IMR-90 (cell line): ENCODE measurements around the gene DCUN1D1.
A peak's percentile ranks its signal among the peaks of the same experiment; 100 is the strongest.

ENCODE experiments used
- BHLHE40 ChIP-seq: fragments of 150-350 bp; IDR thresholded peaks from 2 replicates; pipeline ENCODE4 v1.6.1; 2016; ENCODE audit warnings: mild to moderate bottlenecking, low read depth, low read length
- CEBPB ChIP-seq: IDR thresholded peaks from 2 replicates; pipeline ENCODE4 v1.6.1; 2012; ENCODE audit warnings: low read depth, low read length, improper control_type of control experiment
- CHD1 ChIP-seq: IDR thresholded peaks from 2 replicates; pipeline ENCODE4 v1.6.1; 2012; ENCODE audit warnings: low read depth, low read length, improper control_type of control experiment
- FOS ChIP-seq: fragments of 150-350 bp; IDR thresholded peaks from 2 replicates; pipeline ENCODE4 v1.6.1; 2016; ENCODE audit warnings: low read depth, low read length
- MAFK ChIP-seq: IDR thresholded peaks from 2 replicates; pipeline ENCODE4 v1.6.1; 2012; ENCODE audit warnings: low read depth, low read length, improper control_type of control experiment
- MXI1 ChIP-seq: IDR thresholded peaks from 2 replicates; pipeline ENCODE4 v1.6.1; 2012; ENCODE audit warnings: low read depth, mild to moderate bottlenecking, low read length, moderate library complexity, borderline replicate concordance
- NFE2L2 ChIP-seq: fragments of 150-350 bp; IDR thresholded peaks from 2 replicates; pipeline ENCODE4 v1.6.1; 2016; ENCODE audit warnings: low read depth, mild to moderate bottlenecking, low read length
- POLR2A ChIP-seq: IDR thresholded peaks from 2 replicates; pipeline ENCODE4 v1.6.1; 2012; ENCODE audit warnings: mild to moderate bottlenecking, low read depth, low read length
- RAD21 ChIP-seq: IDR thresholded peaks from 2 replicates; pipeline ENCODE4 v1.6.1; 2012; ENCODE audit warnings: low read length, improper control_type of control experiment
- RCOR1 ChIP-seq: IDR thresholded peaks from 2 replicates; pipeline ENCODE4 v1.6.1; 2012; ENCODE audit warnings: mild to moderate bottlenecking, low read length, improper control_type of control experiment; ENCODE audit not compliant: insufficient replicate concordance
- RFX5 ChIP-seq: IDR thresholded peaks from 2 replicates; pipeline ENCODE4 v1.8.0; 2012; ENCODE audit warnings: low read depth, mild to moderate bottlenecking, low read length, moderate library complexity
- SMC3 ChIP-seq: fragments of 150-350 bp; IDR thresholded peaks from 2 replicates; pipeline ENCODE4 v1.6.1; 2016; ENCODE audit warnings: low read depth, mild to moderate bottlenecking, antibody characterized with exemption, low read length, moderate library complexity
- USF2 ChIP-seq: fragments of 150-350 bp; IDR thresholded peaks from 2 replicates; pipeline ENCODE4 v1.6.1; 2017; ENCODE audit warnings: mild to moderate bottlenecking, antibody characterized with exemption, low read length, low read depth
- TF ChIP-seq, protein P1 (sequence below): conservative IDR thresholded peaks from 2 replicates; pipeline ENCODE4 v1.5.1; 2012; ENCODE audit warnings: mild to moderate bottlenecking, low read depth, low read length, improper control_type of control experiment

GRCh38 chr3:182965861-182966366 lies 14.4 kb downstream of the DCUN1D1 start:
- TF ChIP-seq RAD21 (no peak), POLR2A (no peak), CHD1 (no peak), CEBPB (no peak), USF2 (no peak), SMC3 (no peak), RCOR1 (no peak), MXI1 (no peak), MAFK (peak; percentile 53; the same call in 1 of the 2 replicates), NFE2L2 (no peak), RFX5 (no peak), FOS (no peak), BHLHE40 (no peak)
- TF ChIP-seq, protein P1, sequence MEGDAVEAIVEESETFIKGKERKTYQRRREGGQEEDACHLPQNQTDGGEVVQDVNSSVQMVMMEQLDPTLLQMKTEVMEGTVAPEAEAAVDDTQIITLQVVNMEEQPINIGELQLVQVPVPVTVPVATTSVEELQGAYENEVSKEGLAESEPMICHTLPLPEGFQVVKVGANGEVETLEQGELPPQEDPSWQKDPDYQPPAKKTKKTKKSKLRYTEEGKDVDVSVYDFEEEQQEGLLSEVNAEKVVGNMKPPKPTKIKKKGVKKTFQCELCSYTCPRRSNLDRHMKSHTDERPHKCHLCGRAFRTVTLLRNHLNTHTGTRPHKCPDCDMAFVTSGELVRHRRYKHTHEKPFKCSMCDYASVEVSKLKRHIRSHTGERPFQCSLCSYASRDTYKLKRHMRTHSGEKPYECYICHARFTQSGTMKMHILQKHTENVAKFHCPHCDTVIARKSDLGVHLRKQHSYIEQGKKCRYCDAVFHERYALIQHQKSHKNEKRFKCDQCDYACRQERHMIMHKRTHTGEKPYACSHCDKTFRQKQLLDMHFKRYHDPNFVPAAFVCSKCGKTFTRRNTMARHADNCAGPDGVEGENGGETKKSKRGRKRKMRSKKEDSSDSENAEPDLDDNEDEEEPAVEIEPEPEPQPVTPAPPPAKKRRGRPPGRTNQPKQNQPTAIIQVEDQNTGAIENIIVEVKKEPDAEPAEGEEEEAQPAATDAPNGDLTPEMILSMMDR, result no peak
